Neural progenitor cell (in vitro differentiated cells): ENCODE measurements around the gene SPTBN5. TPM values are rescaled to one million over a fixed set of nuclear protein-coding genes. Genes with fewer than 3 reads are reported as not detected.

Experiments
- DNase-seq: peaks from one replicate; pipeline ENCODE4 v3.0.0-alpha.2; 2016; ENCODE audit warnings: low spot score
- H2AFZ ChIP-seq: fragments of 200-600 bp; sonication (generic); replicated peaks from 2 replicates; pipeline ENCODE4 v1.6.1; 2016; ENCODE audit warnings: antibody characterized with exemption
- H3F3A ChIP-seq: fragments of 200-600 bp; sonication (generic); 2 replicates; pipeline ENCODE4 v1.6.1; 2016; ENCODE audit warnings: antibody characterized with exemption, low read depth
- H3K27ac ChIP-seq: fragments of 200-600 bp; sonication (generic); 2 replicates; pipeline ENCODE4 v1.5.1; 2016; ENCODE audit warnings: mild to moderate bottlenecking
- H3K27me3 ChIP-seq: fragments of 200-600 bp; sonication (generic); 2 replicates; pipeline ENCODE4 v1.6.1; 2016; ENCODE audit warnings: mild to moderate bottlenecking, moderate library complexity
- H3K36me3 ChIP-seq: fragments of 200-600 bp; sonication (generic); 2 replicates; pipeline ENCODE4 v1.5.1; 2016
- H3K4me1 ChIP-seq: fragments of 200-600 bp; sonication (generic); 2 replicates; pipeline ENCODE4 v1.6.1; 2016; ENCODE audit warnings: mixed run types
- H3K4me2 ChIP-seq: fragments of 200-600 bp; sonication (generic); 2 replicates; pipeline ENCODE4 v1.6.1; 2016
- H3K4me3 ChIP-seq: fragments of 200-600 bp; sonication (generic); 2 replicates; pipeline ENCODE4 v1.5.1; 2016
- H3K79me2 ChIP-seq: fragments of 200-600 bp; sonication (generic); 2 replicates; pipeline ENCODE4 v1.6.1; 2016; ENCODE audit warnings: low read depth
- H3K9ac ChIP-seq: fragments of 200-600 bp; sonication (generic); 2 replicates; pipeline ENCODE4 v1.6.1; 2016
- H3K9me3 ChIP-seq: fragments of 200-600 bp; sonication (generic); 2 replicates; pipeline ENCODE4 v1.5.1; 2016; ENCODE audit warnings: low read depth
- H4K20me1 ChIP-seq: fragments of 200-600 bp; sonication (generic); 2 replicates; pipeline ENCODE4 v1.6.1; 2016; ENCODE audit warnings: low read depth
- H3K27ac Mint-ChIP-seq: 3 replicates; pipeline ENCODE4 v1.8.0; 2021; ENCODE audit warnings: mixed read lengths
- H3K27me3 Mint-ChIP-seq: 2 replicates; pipeline ENCODE4 v1.8.0; 2022; ENCODE audit warnings: low read depth, mild to moderate bottlenecking, inconsistent platforms, moderate library complexity, mixed read lengths; ENCODE audit not compliant: insufficient read depth
- H3K36me3 Mint-ChIP-seq: 3 replicates; pipeline ENCODE4 v1.8.0; 2021; ENCODE audit warnings: mixed read lengths
- H3K4me1 Mint-ChIP-seq: 3 replicates; pipeline ENCODE4 v1.8.0; 2021; ENCODE audit warnings: mixed read lengths
- H3K4me3 Mint-ChIP-seq: 3 replicates; pipeline ENCODE4 v1.8.0; 2021; ENCODE audit warnings: mild to moderate bottlenecking, moderate library complexity, mixed read lengths
- H3K9me3 Mint-ChIP-seq: 3 replicates; pipeline ENCODE4 v1.8.0; 2020; ENCODE audit warnings: mixed read lengths
- EZH2 ChIP-seq: fragments of 200-600 bp; sonication (generic); IDR thresholded peaks from 2 replicates; pipeline ENCODE4 v1.6.1; 2017; ENCODE audit warnings: antibody characterized with exemption, mild to moderate bottlenecking, moderate library complexity
- EZH2phosphoT487 ChIP-seq: fragments of 200-600 bp; sonication (generic); IDR thresholded peaks from 2 replicates; pipeline ENCODE4 v1.6.1; 2017; ENCODE audit warnings: antibody characterized with exemption
- total RNA-seq: library from RNA; depleted of rRNA; stranded (reverse); fragments of >200 nt; gene quantifications from 2 replicates; pipeline ENCODE4 v1.2.3, GENCODE V29; 2015; ENCODE audit warnings: low replicate concordance
- TF ChIP-seq, protein P1 (sequence below): fragments of 200-600 bp; sonication (generic); IDR thresholded peaks from 2 replicates; pipeline ENCODE4 v1.5.1; 2017; ENCODE audit warnings: antibody characterized with exemption, mild to moderate bottlenecking

The SPTBN5 gene
- total RNA-seq, 1 donor from 2014 or later: not detected

GRCh38 chr15:41820791-41821423 lies 72.9 kb downstream of the SPTBN5 start:
- Mint-ChIP-seq H3K4me3 (no peak overlapping the region), H3K27ac (no peak overlapping the region), H3K4me1 (peaks cover 4% of the 10 kb centered on the region), H3K9me3 (no peaks in the 10 kb centered on the region), H3K36me3 (peaks cover 33% of the 10 kb centered on the region), H3K27me3 (peaks cover 2% of the 10 kb centered on the region)
- no peak overlapping the region for H3K27ac ChIP-seq
- H3K4me3 ChIP-seq: no peak overlapping the region
- H3F3A ChIP-seq: peaks cover 3% of the 10 kb centered on the region
- H3K27me3 ChIP-seq: no peaks in the 10 kb centered on the region
- no peak overlapping the region for H2AFZ ChIP-seq
- H3K9ac ChIP-seq: no peak overlapping the region
- H3K9me3 ChIP-seq: no peaks in the 10 kb centered on the region
- TF ChIP-seq EZH2: no peak
- TF ChIP-seq EZH2phosphoT487: no peak
- TF ChIP-seq, protein P1, sequence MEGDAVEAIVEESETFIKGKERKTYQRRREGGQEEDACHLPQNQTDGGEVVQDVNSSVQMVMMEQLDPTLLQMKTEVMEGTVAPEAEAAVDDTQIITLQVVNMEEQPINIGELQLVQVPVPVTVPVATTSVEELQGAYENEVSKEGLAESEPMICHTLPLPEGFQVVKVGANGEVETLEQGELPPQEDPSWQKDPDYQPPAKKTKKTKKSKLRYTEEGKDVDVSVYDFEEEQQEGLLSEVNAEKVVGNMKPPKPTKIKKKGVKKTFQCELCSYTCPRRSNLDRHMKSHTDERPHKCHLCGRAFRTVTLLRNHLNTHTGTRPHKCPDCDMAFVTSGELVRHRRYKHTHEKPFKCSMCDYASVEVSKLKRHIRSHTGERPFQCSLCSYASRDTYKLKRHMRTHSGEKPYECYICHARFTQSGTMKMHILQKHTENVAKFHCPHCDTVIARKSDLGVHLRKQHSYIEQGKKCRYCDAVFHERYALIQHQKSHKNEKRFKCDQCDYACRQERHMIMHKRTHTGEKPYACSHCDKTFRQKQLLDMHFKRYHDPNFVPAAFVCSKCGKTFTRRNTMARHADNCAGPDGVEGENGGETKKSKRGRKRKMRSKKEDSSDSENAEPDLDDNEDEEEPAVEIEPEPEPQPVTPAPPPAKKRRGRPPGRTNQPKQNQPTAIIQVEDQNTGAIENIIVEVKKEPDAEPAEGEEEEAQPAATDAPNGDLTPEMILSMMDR: no peak
- no peaks in the 10 kb centered on the region for H4K20me1 ChIP-seq
- no peak overlapping the region for H3K4me2 ChIP-seq
- no peaks in the 10 kb centered on the region for H3K36me3 ChIP-seq
- H3K79me2 ChIP-seq: no peaks in the 10 kb centered on the region
- DNase-seq: no peak
- H3K4me1 ChIP-seq: peaks cover 7% of the 10 kb centered on the region

- Histone ChIP-seq H4K20me1 (no peaks in the 10 kb centered on the region), H2AFZ (no peak overlapping the region), H3K4me3 (no peak overlapping the region), H3K9ac (no peak overlapping the region), H3K79me2 (no peaks in the 10 kb centered on the region), H3K27me3 (no peaks in the 10 kb centered on the region), H3F3A (no peaks in the 10 kb centered on the region), H3K4me1 (no peaks in the 10 kb centered on the region), H3K9me3 (no peaks in the 10 kb centered on the region), H3K4me2 (no peak overlapping the region), H3K36me3 (no peaks in the 10 kb centered on the region), H3K27ac (no peak overlapping the region)
- H3K27ac Mint-ChIP-seq: no peak overlapping the region
- H3K4me3 Mint-ChIP-seq: no peak overlapping the region
- DNase-seq: no peak
- H3K9me3 Mint-ChIP-seq: no peaks in the 10 kb centered on the region
- no peaks in the 10 kb centered on the region for H3K4me1 Mint-ChIP-seq
- no peak for TF ChIP-seq EZH2phosphoT487
- TF ChIP-seq, protein P1: no peak
- TF ChIP-seq EZH2: no peak
- H3K27me3 Mint-ChIP-seq: peaks cover 2% of the 10 kb centered on the region
- H3K36me3 Mint-ChIP-seq: peaks cover 32% of the 10 kb centered on the region
Observed at GRCh38 chr15:41819455-41820050, 74.3 kb downstream of the SPTBN5 start.

GRCh38 chr15:41817781-41818180 lies 76.1 kb downstream of the SPTBN5 start:
- Mint-ChIP-seq H3K4me3 (no peak overlapping the region), H3K36me3 (peaks cover 33% of the 10 kb centered on the region), H3K27me3 (peaks cover 2% of the 10 kb centered on the region), H3K27ac (no peak overlapping the region), H3K9me3 (no peaks in the 10 kb centered on the region), H3K4me1 (no peaks in the 10 kb centered on the region)
- H3K27ac ChIP-seq: no peak overlapping the region
- TF ChIP-seq EZH2 (no peak), EZH2phosphoT487 (no peak)
- TF ChIP-seq, protein P1: no peak
- no peaks in the 10 kb centered on the region for H4K20me1 ChIP-seq
- no peak overlapping the region for H3K4me3 ChIP-seq
- no peaks in the 10 kb centered on the region for H3K4me1 ChIP-seq
- H3K36me3 ChIP-seq: no peaks in the 10 kb centered on the region
- H3K4me2 ChIP-seq: no peak overlapping the region
- DNase-seq: no peak
- H3K9ac ChIP-seq: no peak overlapping the region
- no peaks in the 10 kb centered on the region for H3K9me3 ChIP-seq
- H3F3A ChIP-seq: no peaks in the 10 kb centered on the region
- H3K27me3 ChIP-seq: no peaks in the 10 kb centered on the region
- H2AFZ ChIP-seq: no peak overlapping the region
- no peaks in the 10 kb centered on the region for H3K79me2 ChIP-seq
